GM19395 (cell line): ENCODE results near the gene RAB24.

Experiments used
- ATAC-seq: cut with Tn5 transposase; IDR thresholded peaks from one replicate; pipeline ENCODE4 v1.9.1; 2021; ENCODE audit warnings: mild to moderate bottlenecking, moderate library complexity; ENCODE audit not compliant: unreplicated experiment

RAB24 gene

DNA sequence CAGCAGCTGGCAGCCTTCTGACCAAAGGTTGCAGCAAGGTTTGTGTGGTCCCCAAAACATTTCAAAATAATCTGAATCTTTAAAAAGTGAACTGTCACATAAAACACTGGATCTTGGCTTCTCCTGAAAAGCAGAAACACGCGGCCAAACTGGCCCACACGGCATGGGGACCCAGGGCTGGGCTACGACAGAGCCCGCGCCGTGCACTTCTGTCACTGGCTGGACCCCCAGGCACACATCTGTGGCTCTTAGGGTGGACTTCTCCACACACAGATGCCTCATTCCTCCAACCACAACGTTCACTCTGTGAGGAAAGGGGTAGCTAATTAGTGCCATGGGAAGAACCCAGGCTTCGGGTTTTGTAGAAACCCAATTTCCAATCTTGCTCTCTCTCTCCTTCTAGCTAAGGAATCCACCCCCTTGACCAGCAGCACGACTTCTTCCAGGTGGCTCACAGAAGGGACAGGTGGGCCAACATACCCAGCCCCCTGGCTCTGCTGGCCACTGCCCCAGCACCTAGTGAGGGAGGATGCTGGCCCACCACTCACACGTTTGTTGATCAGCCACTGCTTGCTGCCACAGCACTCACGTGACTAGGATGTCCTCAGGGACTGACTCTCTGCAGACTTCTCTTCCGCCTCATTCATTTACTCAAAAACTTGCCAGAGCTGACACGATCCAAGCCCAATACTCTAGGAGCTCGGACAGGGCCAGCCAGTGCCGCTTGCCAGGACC lies 30.1 kb upstream of the RAB24 start:
- no peak for ATAC-seq

DNA sequence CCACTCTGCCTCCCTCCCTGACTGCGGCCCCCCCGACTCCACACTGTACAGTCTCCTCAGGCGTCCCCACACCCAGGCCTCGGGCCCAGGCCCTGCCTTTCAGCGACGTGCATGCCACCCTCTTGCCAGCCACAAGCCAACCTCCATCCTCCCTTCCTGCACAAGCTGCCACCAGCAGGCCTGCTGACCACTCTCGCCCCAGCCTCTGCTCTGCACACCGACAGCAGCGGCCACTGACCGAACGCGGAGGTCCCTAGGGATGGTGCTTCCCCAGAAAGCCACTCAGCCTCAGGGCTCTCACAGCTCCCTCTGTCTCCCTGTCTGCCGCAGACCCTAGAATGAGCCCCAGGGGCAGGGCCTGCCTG lies 29.4 kb upstream of the RAB24 start:
- ATAC-seq: no peak

DNA sequence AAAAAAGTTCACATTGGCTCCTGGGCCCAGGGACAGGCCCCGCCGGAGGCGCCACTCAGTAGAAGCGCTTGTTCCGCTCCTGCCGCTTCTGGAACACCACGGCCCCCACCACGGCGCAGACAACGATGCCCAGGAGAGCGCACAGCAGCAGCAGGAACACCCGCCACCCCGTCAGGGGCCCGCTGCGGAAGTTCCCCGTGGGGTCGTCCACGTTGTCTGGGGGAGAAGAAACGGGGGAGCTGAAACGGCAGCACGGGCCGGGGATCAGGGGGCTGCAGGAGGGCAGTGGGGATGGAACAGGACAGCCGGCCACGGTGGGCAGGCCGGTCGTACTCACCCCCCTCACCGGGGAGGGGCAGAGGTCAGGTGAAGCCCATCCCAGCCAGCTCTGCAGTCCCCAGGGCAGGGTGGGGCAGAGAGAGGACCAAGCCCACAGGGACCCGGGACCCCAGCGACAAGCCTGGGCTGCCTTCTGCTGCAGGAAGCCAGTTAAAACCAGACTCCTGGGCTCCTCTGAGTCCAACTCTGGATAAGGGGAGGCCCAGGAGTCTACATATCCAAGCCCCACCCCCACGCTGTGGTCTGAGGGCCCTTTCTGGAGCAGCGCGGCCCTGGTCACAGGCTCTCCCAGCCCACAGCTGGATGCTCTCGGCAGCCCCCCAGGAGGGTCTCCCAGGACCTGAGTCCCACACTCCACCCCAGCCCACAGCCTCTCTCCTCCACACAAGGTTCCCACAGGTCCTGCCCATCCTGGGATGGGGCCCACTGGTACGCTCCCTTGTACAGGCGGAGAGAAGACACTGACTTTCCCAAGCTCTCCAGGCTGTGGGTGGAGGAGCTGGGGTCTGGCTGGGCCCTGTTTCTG lies 28.7 kb upstream of the RAB24 start:
- no peak for ATAC-seq

DNA sequence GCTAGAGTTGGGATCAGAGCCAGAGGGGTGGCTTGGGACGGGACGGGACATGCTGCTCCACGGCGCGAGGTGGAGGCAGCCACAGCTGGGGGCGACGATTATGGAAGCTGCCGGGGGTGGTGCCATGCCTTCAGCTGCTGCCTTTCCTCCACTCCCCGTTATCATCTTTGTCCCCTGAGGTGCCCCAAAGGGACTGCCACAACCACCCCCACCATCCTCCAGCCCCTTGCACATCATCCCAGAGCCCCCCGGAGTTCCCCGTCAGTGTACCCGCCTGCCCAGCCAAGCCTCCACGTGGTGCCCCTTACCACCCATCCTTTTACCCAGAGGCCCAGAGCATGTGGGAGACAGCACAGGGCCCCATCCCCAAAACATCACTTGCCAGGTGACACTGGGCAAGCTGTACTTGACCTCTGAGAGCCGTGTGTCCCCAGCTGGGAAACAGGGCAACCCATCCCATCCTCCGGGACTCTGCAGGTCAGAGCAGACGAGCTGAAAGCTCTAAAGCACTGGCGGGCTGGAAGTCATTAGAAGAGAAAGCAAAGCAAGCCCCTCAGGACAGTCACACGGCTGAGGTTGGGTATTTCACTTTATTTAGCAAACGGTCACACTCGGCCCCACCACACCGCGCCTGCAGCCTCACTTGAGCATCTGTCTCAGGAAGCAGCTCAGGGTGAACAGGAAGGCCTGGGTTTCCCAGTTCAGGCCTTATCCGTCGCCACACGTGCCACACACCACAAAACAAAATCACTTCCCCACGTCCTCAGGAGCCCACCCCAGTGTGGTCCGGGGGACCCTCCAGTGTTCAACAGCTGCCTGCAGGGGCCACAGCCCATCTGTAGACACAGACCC lies 27.7 kb upstream of the RAB24 start:
- no peak for ATAC-seq

DNA sequence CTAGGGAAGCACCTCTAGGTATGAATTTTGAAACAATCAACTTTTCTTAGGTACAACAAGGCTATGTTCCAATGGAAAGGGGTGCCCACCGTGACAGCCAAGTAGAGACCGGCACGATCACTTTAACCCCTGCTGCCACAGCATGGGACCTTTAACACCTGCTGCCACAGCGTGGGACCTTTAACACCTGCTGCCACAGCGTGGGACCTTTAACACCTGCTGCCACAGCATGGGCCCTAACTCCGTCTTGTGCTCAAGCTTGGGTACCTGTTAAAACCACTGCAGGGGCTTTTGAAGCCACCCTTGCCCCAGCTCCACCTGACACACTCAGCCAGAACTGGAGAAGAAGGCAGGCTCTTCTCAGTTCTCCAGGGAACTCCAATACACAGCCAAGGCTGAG lies 26.4 kb upstream of the RAB24 start:
- no peak for ATAC-seq

DNA sequence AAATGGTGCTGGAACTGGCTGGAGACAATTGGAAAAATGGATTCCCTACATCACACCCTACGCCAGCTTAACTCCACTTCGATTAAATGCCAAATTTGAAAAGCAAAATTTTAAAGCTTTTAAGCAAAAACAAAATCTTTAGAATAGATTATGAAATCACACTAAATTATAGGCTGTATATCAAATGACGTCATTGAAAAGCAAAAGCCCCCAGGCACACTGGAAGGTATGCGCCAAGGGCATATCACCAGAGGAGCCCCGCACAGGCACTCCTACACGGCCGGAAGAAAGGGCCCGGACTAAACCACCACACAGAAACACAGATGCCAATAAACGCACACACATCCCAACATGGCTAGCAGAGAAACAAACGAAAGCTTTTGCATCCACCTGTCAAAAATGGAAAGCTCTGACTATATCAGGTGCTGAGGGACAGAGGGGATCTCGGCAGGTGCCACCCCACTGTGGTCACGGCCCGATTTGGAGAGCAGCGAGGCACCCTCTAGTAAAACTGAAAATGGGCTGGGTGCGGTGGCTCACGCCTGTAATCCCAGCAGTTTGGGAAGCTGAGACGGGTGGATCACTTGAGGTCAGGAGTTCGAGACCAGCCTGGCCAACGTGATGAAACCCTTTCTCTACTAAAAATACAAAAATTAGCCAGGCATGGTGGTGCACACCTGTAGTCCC lies 25.2 kb upstream of the RAB24 start:
- ATAC-seq: no peak

DNA sequence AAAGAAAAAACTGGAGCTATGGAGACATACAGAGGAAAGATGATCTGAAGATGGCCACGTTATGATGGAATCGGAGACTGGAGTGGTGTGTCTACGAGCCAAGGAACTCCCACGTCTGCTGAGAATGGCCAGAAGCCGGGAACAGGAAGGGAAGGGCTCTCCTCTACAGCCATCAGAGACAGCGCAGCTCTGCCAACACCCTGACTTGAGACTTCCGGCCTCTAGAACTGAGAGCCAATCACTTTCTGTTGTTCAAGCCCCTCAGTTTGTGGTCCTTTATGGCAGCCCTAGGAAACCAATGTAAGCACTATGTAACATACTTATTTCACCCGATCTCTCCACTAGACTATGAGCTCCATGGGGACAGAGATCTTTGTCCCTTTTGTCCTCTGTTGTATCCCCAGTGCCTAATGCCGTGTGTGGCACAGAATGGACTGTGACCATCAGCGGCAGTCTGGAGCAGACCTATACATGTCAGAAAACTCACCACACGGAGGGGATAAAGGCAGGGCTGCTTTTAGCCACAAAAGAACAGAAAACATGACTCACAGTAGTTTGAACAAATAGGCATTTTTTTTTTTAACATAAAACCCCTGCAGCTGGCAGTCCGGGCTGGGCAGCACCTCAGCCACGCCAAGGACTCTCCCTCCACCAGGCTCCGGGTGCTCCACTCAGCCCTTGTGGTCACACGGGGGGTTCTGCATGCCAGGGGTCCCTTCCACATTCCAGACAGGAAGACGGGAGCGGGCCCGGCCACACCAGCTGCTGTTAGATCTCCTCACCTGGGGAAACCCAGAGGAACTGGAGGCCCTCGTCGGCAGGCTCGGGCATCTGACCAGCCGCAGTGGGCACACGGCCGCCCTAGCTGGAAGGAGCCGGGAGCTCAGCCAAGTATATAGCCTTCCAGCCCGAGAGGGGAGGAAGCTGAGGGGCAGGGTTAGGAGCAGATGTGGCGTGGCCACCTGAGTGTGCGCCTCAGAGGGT lies 24.3 kb upstream of the RAB24 start:
- ATAC-seq: no peak

DNA sequence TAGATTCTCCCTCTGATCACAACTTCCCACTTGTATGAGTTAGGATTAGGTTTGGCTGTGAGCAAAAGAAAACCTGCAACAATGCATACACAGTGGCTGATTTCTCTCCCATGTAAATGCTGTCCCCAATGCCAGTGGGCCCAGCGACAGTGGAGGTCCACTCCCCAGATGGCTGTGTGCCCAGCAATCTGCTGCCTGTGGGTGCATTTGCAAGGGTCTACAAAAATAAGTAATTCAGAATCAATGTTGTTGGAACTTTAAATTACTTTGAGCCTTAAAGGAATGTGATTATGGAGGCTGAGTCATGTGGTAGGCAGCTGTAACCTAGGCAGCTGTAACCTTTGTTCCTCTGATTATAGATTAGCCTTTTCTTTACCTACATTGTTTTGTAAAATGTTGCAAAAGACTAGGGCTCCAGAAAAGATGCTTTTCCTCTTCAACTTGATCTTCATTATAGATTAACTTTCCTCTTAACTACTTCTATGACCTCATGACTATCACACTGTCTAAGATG lies 22.4 kb upstream of the RAB24 start:
- ATAC-seq: no peak

DNA sequence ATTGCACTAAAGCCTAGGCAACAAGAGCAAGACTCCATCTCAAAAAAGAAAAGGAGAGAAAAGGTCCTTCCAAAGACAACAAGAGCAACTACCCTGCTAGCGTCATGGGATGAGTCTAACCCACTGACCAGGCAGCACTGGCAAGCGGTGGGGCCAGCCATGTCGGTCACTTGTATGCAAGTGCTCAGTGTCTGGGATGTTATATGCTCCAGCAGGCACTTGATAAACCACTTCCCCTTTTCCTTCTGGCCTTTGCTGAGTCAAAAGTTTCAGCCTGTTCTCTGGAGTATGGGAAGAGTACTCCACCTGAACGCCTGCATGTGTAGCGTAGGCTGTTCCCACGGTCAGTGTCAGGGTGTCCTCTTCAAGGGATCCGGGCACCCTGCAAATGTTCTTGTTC lies 17.4 kb upstream of the RAB24 start:
- ATAC-seq: no peak

DNA sequence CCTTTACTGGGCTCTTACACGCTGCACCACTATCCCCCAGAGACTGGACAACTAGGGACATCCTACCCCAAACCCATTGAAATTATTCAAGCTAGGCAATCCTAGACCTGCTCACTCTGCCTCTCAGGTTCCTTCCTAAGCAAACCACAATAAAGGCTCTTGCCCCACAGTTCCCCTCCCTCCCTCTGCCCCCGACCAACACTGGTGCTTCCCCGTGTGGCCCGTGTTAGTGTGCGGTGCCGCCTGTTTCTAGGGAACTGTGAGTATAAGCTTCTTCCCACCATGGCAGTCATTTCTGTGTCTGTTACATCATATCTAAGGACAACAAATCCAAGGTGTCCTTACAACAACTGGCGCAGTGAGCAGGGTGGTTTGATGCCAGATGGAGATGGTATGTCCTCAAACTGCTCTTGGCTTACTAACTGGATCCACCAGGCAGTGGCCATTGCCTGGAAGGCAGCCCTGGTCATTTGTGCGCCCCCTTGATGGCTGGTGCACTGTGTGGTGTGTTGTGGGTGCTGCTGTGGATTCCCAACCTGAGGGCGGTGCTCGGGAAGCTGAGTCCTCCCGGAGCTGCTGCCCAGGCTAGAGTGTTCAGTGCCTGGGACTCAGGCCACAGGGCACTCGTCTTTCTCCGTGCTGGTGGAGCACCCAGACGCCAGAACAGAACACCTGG lies 16.5 kb upstream of the RAB24 start:
- no peak for ATAC-seq

DNA sequence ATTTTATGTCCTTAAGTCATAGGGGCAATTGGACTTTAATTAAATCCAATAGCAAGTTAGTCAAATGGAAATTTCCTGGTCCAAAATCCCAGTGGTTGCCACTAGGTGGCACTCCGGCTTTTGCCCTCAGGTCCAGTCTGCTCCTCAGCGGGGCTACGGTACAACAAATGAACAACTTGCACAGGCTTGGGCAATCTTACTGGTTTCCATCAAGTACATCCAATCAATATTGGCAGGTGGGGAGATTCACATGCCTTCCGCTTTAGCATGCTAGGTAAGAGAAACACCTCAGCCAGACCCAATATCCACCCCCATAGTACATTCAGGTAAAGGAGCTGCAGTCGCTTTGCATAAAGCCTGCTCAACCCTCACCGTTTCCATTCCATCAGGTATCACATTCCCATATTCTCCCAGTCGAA lies 14.4 kb upstream of the RAB24 start:
- no peak for ATAC-seq

DNA sequence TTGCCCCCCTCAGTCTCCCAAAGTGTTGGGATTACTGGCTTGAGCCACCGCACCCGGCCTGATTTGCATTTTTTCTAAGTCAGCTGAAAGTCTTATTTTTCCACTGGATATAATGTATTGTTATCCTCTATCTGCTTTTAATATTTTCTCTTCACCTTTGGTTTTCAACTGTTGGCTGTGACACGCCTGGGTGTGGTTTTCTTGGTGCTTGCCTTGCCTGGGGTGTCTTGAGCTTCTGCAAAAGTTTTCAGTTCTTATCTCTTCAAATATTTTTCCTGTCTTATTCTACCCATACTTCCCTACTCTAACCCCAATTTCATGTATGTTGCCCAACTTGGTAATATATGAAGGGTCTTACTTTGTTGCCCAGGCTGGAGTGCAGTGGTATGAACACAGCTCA lies 12.5 kb upstream of the RAB24 start:
- no peak for ATAC-seq

DNA sequence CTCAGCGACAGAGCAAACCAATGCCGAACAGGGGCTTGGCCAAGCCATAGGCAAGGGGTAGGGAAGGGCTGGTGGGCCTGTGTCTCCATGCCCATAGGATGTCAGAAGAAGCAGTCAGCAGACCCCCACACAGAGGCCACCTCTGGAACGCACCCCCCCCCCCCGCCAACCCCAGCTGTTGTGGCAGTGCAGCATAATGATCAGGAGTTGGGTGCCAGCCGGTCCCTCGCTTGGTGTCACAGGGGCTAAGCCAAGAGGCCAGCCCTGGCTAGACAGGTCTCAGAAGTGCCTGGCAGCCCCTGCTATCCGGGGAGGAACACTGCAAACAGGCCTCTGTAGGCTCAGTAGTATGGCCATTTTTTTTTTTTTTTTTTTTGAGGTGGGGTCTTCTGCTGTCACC lies 11.9 kb upstream of the RAB24 start:
- no peak for ATAC-seq

DNA sequence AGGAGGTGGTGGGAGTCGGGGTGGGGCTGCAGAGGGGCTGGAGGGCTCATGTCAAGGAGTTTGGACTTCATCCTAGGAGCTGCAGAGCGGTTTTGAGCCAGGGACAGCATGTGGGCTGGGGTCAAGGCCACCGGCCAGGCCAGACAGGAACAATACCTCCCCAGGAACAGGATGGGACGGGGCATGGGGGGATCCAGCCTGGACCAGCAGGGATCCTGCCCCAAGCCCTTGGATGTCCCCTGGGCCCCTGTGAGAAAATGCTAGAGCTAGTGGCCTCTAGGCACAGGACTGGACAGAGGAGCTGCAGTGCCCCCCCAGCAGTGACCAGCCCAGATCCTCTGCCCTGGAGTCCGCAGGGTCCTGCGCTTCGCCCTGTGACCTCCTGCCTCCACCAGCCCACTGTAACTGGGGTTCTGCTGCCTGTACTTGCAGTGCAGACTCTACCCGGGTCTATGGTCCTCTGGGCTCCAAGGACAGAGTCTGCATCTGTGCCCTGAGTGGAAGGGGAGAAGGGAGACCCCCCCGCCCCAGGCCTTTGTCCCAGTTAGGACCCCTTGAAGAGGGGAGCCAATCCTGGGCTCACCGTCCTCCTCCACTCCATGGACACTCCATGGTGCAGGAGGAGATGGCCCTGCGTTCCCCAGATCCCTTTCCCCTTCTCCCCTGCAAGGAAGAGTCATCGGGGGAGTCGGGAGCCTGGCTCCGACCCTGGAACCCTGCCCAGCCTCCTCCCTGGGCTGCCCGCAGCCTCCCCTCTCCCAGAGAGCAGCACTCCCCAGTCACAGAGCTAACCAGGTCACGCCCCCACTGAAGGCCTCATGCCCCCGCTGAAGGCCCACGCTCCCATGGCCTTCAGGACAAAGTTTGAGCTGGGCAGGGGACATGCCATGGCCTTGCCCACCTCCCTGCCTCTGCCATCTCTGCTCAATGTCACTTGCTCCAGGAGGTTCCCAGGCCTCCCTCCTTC lies 11.1 kb upstream of the RAB24 start:
- no peak for ATAC-seq

DNA sequence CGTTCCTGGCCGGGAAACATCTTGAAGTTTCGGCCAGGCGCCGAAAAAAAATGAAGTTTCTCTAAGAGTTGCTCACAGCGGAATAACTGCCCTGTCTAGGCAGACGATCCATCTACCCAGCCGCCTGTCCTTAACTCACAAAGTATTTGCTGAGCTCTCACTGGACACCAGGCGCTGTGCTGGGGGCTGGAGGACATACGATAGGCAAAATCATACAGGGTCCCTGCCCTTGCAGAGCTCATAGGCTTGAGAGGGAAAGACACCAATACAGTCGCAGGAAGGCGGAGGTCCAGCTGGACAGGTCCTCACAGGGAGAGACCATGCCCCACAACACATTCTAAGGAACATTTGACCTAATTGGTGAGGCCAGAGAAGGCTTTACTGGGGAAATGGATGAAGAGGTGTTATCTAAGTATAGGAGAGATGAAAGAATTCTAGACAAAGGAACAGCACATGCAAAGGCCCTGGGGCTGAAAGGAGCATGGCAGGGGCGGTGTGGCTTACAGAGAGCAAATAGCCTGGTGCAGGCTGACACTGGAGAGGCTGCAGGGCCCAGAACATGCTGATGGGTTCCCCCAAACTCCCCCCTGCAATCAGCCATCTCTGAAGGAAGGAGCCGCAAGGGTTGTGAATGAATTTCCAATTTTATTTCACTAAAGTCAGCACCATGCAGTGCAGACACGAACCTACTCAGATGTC lies 10.2 kb upstream of the RAB24 start:
- ATAC-seq: no peak

DNA sequence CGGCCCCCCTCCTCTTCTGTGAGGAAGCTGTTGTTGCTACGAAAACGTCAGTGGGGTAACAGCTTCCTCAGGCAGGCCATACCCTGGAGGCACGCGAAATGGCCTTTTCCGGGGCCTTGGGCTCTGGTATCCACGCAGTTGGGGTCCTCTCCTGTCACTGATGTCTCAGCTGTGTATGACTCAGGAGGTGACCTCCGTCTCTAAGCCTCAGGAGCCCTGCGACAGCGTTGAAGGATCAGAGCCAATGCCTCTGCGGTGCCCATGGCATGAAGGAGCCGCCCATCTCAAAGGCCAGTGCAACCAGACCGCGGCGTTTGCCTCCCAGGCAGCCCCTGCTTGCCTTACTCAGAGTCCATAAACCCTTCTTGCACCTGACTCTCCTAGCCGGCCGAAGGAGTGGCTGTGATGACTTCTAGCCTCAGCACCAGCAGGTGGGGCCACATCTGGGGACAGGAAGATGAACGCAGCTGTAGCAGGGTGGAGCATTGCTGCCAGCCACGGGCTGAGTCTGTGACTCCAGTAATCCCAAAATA lies 9.2 kb upstream of the RAB24 start:
- ATAC-seq: peak; percentile 33
